GM12801 (cell line): Measurements from ENCODE around the gene ARHGAP42.

Source experiments
- TF ChIP-seq, protein P1 (sequence below): IDR thresholded peaks from one replicate; pipeline ENCODE4 v1.5.1; 2011; ENCODE audit warnings: control low read depth; ENCODE audit not compliant: insufficient read length; ENCODE audit errors: extremely low read depth

ARHGAP42 gene

DNA sequence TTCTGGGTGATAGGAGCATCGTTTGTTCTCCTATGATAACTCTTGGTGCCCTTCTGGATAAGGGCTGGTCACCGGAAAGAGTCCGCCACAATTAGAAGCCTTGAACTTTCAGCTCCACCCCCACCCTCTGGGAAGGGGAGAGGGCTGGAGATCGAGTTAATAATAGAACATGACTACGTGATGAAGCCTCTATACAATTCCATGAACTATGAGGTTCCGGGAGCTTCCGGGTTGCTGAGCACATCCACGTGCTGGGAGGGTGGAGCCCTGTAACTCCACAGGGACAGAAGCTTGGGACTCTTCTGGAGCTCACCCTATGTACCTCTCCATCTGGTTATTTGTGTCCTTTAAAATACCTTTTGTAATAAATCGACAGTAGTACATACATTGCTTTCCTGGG, 40.3 kb downstream of the ARHGAP42 start:
- TF ChIP-seq, protein P1, sequence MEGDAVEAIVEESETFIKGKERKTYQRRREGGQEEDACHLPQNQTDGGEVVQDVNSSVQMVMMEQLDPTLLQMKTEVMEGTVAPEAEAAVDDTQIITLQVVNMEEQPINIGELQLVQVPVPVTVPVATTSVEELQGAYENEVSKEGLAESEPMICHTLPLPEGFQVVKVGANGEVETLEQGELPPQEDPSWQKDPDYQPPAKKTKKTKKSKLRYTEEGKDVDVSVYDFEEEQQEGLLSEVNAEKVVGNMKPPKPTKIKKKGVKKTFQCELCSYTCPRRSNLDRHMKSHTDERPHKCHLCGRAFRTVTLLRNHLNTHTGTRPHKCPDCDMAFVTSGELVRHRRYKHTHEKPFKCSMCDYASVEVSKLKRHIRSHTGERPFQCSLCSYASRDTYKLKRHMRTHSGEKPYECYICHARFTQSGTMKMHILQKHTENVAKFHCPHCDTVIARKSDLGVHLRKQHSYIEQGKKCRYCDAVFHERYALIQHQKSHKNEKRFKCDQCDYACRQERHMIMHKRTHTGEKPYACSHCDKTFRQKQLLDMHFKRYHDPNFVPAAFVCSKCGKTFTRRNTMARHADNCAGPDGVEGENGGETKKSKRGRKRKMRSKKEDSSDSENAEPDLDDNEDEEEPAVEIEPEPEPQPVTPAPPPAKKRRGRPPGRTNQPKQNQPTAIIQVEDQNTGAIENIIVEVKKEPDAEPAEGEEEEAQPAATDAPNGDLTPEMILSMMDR = no peak

DNA sequence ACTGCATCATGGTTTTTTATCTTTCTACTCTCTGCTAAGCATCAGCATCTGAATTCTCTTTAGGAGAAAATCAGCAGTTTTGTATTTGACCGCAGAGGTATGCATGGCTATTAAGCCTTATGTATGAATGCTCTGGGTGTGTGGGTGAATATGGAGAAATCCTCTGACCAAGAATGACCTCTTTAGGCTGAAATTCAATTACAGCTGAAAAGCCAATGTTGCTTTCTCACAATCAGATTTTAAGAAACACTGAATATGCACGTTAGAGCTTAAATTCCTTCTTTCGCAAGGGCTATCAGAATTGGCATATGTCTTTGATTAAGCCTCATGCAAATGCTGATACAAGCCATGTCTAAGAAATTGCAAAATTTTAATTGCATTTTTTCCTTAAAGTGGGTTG, 43.2 kb downstream of the ARHGAP42 start:
- TF ChIP-seq, protein P1 = no peak

DNA sequence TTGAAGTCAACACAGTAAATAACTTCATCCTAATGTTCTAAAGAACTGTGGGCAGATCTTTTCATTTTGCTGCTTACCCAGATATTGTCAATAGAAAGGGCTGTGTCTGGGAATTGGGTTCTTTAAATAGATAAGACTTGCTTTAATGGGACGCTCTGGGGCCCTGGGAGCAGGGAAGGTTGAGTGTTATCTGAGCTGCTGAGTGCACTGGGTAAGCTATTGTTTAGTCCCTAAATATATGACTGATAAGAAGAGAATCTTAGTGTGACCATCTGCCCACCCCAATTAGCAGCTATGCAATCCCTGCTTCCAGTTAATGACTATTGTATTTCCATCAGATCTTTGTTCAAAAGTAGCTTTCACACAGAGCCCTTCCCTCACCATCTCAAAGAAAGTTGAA, 44.4 kb downstream of the ARHGAP42 start:
- TF ChIP-seq, protein P1 = no peak

DNA sequence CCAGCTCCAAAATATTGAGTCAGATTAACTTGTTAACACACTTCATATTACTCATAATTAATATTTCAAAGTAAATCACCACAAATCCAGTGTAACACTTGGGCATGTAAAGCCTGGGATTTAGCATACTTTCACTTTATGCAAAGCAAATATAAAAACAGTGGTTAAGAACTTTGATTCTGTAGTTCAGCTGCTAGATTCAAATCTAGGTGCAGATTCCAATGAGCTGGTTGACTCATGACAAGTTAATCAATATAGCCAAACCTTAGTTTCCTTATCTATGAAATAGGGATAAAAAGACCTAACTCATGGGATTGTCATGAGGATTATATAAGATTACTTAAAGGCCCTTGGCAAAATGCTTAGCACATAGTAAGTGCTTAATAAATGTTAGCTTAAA, 45.9 kb downstream of the ARHGAP42 start:
- TF ChIP-seq, protein P1 = no peak

DNA sequence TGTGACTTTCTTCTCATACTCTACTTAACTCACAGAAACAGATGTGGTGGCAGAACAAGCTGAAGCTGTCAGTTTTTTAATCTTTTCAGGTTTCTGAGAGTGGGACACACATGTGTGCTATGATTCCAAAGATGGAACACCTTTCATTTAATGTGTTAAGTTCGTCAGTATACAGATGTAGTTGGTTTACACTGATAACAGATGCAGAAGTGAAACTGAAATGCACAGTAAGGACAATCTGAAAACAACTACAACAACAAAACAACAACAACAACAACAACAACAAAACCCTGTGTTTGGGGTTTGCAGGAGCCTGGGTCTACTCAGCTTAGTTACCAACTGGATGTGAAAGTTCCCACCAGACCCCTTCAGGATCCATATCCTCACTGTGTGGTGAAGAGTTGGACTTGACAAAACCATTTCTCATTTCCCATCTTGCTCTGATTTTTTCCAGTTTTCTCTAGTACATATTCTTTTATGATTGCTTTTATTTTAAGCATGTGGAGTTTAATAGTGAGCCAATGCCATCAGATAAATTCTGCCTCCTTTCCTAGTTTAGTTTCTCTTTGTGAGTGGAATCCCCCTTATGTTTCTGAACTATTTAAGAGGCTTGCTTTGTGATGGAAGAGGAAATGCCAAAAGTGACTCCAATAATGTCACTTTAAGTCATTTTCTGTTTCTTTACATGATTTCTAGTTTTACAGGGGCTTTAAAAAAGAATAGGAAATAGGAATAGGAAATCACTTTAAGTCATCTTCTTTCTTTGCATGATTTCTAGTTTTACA, 47.8 kb downstream of the ARHGAP42 start:
- TF ChIP-seq, protein P1 = no peak

DNA sequence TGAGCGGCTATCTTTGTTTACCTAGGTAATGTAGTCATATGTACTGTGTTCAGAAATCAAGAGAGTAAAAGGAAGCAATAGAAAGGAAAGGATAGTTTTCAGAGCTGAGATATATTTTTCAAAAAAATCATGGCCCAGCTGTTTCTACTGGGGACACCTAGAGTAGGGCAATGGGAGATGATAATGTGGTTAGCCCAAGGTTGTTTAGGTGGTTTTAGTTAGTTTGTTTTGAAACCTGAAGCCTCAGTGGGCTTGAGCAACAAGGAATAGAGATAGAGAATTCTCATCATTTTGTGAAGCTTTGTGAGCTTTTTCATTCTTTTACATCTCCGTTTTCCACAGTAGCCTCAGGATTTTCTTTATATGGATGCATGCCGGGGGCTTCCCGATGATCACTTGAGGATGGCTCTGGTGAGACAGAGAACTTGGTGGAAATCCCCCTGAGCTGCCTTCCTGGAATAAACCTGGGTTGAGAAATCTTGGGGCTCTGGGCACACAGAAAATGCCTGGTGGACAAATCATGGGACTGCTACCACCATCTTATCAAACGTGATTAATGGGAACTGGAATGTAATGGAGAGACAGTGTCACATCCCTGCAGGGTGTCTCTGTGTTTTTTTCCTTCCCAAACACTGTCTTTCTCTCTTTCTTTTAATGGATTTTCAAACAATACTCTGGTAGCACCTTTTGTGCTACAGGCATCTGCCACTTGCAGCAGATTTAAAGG, 49.0 kb downstream of the ARHGAP42 start:
- TF ChIP-seq, protein P1 = no peak

DNA sequence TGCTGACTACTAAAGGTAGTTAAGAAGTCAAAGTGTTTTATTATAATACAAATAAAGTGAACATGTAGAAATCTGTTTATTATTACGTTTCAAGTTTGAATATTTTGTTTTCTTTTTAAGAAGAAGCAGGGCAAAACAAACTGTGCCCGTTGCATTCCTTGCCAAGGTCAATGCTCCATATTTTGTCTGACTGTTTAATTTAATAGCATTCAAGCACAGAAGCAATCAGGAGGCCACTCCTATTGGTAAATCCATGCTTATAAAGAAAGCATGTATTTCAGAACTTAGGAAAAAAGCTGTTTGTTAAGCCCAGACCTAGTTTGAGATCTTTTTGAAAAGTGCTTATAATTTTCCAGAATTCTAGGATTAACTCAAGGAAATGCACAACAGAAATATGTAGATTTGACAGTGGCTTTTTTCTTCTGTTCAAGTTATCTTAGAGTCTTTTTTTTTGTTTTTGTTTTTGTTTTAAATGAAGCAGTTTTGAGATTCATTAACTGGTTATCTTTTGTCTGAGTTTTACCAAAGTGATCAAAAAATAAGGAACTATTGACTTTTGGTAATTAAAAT, 51.7 kb downstream of the ARHGAP42 start:
- TF ChIP-seq, protein P1 = no peak
